ENCODE results near the gene VEZT.
"Not testable (repeated sequence)": the region's sequence is repeated elsewhere in the genome, so short reads cannot be mapped to it uniquely, and the experiment has no call there.

Gene VEZT

GRCh38 chr12:95239216-95239615, 21.6 kb downstream of the VEZT start:
- TF ChIP-seq CTCF (conservative IDR thresholded peaks at IDR 0.05) = no peak

GRCh38 chr12:95239835-95240234, 22.2 kb downstream of the VEZT start:
- H3K27ac ChIP-seq = not testable (repeated sequence)

More at GRCh38 chr12:95239216-95239615, 21.6 kb downstream of the VEZT start:
- no peak overlapping the region for H3K27ac ChIP-seq

GRCh38 chr12:95240556-95240955, 22.9 kb downstream of the VEZT start:
- no peak overlapping the region for H3K27ac ChIP-seq
- no peak for TF ChIP-seq CTCF (conservative IDR thresholded peaks at IDR 0.05)

GRCh38 chr12:95241138-95241537, 23.5 kb downstream of the VEZT start:
- H3K27ac ChIP-seq = not testable (repeated sequence)

GRCh38 chr12:95241761-95242506, 24.3 kb downstream of the VEZT start:
- no peak overlapping the region for H3K27ac ChIP-seq
- no peak for TF ChIP-seq CTCF (conservative IDR thresholded peaks at IDR 0.05)

- H3K27ac ChIP-seq = peak overlapping the region; percentile 24; the same call in 1 of the 2 replicates
- TF ChIP-seq CTCF (conservative IDR thresholded peaks at IDR 0.05) = no peak
Measured at GRCh38 chr12:95243497-95244183, 26.0 kb downstream of the VEZT start.

GRCh38 chr12:95244350-95244749, 26.7 kb downstream of the VEZT start:
- H3K27ac ChIP-seq = no peak overlapping the region
- TF ChIP-seq CTCF (conservative IDR thresholded peaks at IDR 0.05) = no peak

GRCh38 chr12:95248095-95248494, 30.5 kb downstream of the VEZT start:
- no peak for TF ChIP-seq CTCF (conservative IDR thresholded peaks at IDR 0.05)
- H3K27ac ChIP-seq = no peak overlapping the region
